ENCODE measurements around the gene XRCC6. TPM values are rescaled to one million over a fixed set of nuclear protein-coding genes. Genes with fewer than 3 reads are reported as not detected.
A peak's percentile ranks its signal among the peaks of the same experiment; 100 is the strongest.

The XRCC6 gene
- total RNA-seq, 1 experiment from 2014 or later = 414 TPM

DNA sequence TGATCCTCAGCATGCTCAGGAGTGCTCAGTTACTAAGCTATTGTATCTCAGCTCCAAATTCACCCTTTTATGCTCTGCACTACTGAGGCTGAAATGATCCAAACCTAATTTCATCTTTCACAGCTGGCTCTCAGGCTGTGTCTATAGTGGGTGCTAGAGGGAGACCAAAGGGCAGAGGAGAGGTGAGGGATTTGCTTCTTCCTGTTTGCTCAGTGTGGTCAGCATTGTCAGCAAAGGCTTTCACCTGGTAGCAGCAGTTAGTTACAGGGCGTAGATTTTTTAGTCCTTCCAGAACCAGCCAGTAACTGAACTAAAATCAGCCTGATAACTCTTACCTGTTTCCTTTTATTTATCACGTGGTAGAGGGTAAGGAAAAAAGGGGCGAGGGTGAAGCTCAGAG lies 33.2 kb downstream of the XRCC6 start:
- no peak overlapping the region for H3K4me3 ChIP-seq (ENCODE audit: low read depth, low read length)
- Mint-ChIP-seq H3K36me3 (ENCODE audit: insufficient read depth, unreplicated experiment) (peaks cover 100% of the 10 kb centered on the region), H3K4me3 (ENCODE audit: unreplicated experiment) (no peak overlapping the region), H3K9me3 (ENCODE audit: unreplicated experiment) (no peaks in the 10 kb centered on the region), H3K4me1 (ENCODE audit: low read depth, unreplicated experiment) (no peaks in the 10 kb centered on the region), H3K27ac (ENCODE audit: unreplicated experiment) (no peak overlapping the region), H3K27me3 (ENCODE audit: insufficient read depth, unreplicated experiment) (no peaks in the 10 kb centered on the region)
- no peaks in the 10 kb centered on the region for H3K9me3 ChIP-seq
- ChIA-PET CTCF (no interaction called here), POLR2A (interaction anchor here (0.7 kb wide), 1 partner anchor 28 kb away, joined by 3 read pairs; no protein-coding TSS in a partner anchor)
- TSS peak; percentile 12 for BruUV-seq (replicated peaks)
- TF ChIP-seq, protein P1, sequence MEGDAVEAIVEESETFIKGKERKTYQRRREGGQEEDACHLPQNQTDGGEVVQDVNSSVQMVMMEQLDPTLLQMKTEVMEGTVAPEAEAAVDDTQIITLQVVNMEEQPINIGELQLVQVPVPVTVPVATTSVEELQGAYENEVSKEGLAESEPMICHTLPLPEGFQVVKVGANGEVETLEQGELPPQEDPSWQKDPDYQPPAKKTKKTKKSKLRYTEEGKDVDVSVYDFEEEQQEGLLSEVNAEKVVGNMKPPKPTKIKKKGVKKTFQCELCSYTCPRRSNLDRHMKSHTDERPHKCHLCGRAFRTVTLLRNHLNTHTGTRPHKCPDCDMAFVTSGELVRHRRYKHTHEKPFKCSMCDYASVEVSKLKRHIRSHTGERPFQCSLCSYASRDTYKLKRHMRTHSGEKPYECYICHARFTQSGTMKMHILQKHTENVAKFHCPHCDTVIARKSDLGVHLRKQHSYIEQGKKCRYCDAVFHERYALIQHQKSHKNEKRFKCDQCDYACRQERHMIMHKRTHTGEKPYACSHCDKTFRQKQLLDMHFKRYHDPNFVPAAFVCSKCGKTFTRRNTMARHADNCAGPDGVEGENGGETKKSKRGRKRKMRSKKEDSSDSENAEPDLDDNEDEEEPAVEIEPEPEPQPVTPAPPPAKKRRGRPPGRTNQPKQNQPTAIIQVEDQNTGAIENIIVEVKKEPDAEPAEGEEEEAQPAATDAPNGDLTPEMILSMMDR (IDR thresholded peaks at IDR 0.05; ENCODE audit: insufficient read depth in 1 of 2, low read depth in 1 of 2, low read length in 1 of 2, severe bottlenecking in 1 of 2, unreplicated experiment in 1 of 2) = no peak
- no peaks in the 10 kb centered on the region for H3K27me3 ChIP-seq (replicated peaks; ENCODE audit: control insufficient read depth, insufficient read depth, low read length)
- DNase-seq = no peak
- intact Hi-C loops (cut with micrococcal nuclease; ENCODE audit: unreplicated experiment) = no loop called here
- H3K36me3 ChIP-seq (ENCODE audit: control insufficient read depth, insufficient read depth, low read length) = peaks cover 5% of the 10 kb centered on the region; the same call in 1 of the 2 replicates
- no peaks in the 10 kb centered on the region for H3K4me1 ChIP-seq

DNA sequence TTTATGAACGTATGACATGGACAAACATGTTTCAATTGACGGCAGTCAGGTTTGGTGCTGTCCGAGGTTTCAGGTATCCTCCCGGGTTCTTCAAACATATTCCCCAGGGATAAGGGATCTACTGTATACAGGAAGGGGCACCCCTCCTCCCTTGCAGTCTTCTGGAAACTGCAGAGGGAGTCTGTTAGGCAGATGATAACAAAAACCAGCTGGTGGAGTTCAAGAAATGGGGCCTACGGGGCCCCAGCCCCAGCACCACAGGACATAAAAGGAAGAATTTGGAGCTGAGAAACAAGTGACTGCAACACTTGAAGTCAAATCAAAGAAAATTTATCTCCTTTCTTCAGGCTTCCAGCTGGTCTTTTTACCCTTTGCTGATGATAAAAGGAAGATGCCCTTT lies 35.5 kb downstream of the XRCC6 start:
- DNase-seq = no peak
- CTCF ChIA-PET = no interaction called here
- peaks cover 5% of the 10 kb centered on the region; the same call in 1 of the 2 replicates for H3K36me3 ChIP-seq (ENCODE audit: control insufficient read depth, insufficient read depth, low read length)

DNA sequence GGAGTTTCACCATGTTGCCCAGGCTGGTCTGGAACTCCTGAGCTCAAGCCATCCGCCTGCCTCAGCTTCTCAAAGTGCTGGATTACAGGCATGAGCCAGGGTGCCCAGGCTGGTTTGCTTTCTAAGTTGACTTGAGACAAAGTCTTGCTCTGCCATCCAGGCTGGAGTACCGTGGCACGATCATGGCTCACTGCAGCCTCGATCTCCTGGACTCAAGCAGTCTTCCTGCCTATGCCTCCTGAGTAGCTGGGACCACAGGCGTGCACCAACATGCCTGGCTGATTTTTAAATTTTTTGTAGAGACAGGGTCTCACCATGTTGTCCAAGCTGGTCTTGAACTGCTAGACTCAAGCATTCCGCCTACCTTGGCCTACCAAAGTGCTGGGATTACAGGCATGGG lies 36.6 kb downstream of the XRCC6 start:
- intact Hi-C loops (cut with micrococcal nuclease; ENCODE audit: unreplicated experiment) = no loop called here

More for the DNA sequence above, 35.5 kb downstream of the XRCC6 start:
- no peak overlapping the region for H3K27ac Mint-ChIP-seq (ENCODE audit: unreplicated experiment)
- H3K9me3 Mint-ChIP-seq (ENCODE audit: unreplicated experiment) = no peaks in the 10 kb centered on the region
- H3K4me1 ChIP-seq = no peaks in the 10 kb centered on the region
- peaks cover 100% of the 10 kb centered on the region for H3K36me3 Mint-ChIP-seq (ENCODE audit: insufficient read depth, unreplicated experiment)
- TF ChIP-seq, protein P1 (IDR thresholded peaks at IDR 0.05; ENCODE audit: insufficient read depth in 1 of 2, low read depth in 1 of 2, low read length in 1 of 2, severe bottlenecking in 1 of 2, unreplicated experiment in 1 of 2) = no peak
- POLR2A ChIA-PET = interaction anchor here (0.6 kb wide), 2 partner anchors 127 to 433 kb away, joined by 3 to 7 read pairs; no protein-coding TSS in a partner anchor
- H3K27me3 Mint-ChIP-seq (ENCODE audit: insufficient read depth, unreplicated experiment) = no peaks in the 10 kb centered on the region
- H3K27me3 ChIP-seq (replicated peaks; ENCODE audit: control insufficient read depth, insufficient read depth, low read length) = no peaks in the 10 kb centered on the region
- H3K4me1 Mint-ChIP-seq (ENCODE audit: low read depth, unreplicated experiment) = no peaks in the 10 kb centered on the region
- H3K4me3 Mint-ChIP-seq (ENCODE audit: unreplicated experiment) = no peak overlapping the region
- no peak overlapping the region for H3K4me3 ChIP-seq (ENCODE audit: low read depth, low read length)
- intact Hi-C loops (cut with micrococcal nuclease; ENCODE audit: unreplicated experiment) = no loop called here
- no TSS peak for BruUV-seq (replicated peaks)
- no peaks in the 10 kb centered on the region for H3K9me3 ChIP-seq

More for the DNA sequence above, 36.6 kb downstream of the XRCC6 start:
- TF ChIP-seq, protein P1 (IDR thresholded peaks at IDR 0.05; ENCODE audit: insufficient read depth in 1 of 2, low read depth in 1 of 2, low read length in 1 of 2, severe bottlenecking in 1 of 2, unreplicated experiment in 1 of 2) = no peak
- H3K4me1 ChIP-seq = no peaks in the 10 kb centered on the region
- ChIA-PET POLR2A (no interaction called here), CTCF (no interaction called here)
- peaks cover 2% of the 10 kb centered on the region; the same call in 1 of the 2 replicates for H3K36me3 ChIP-seq (ENCODE audit: control insufficient read depth, insufficient read depth, low read length)
- Mint-ChIP-seq H3K36me3 (ENCODE audit: insufficient read depth, unreplicated experiment) (peaks cover 94% of the 10 kb centered on the region), H3K4me1 (ENCODE audit: low read depth, unreplicated experiment) (no peaks in the 10 kb centered on the region), H3K4me3 (ENCODE audit: unreplicated experiment) (no peak overlapping the region), H3K27ac (ENCODE audit: unreplicated experiment) (no peak overlapping the region), H3K9me3 (ENCODE audit: unreplicated experiment) (no peaks in the 10 kb centered on the region), H3K27me3 (ENCODE audit: insufficient read depth, unreplicated experiment) (no peaks in the 10 kb centered on the region)
- H3K9me3 ChIP-seq = no peaks in the 10 kb centered on the region
- no peak overlapping the region for H3K4me3 ChIP-seq (ENCODE audit: low read depth, low read length)
- H3K27me3 ChIP-seq (replicated peaks; ENCODE audit: control insufficient read depth, insufficient read depth, low read length) = no peaks in the 10 kb centered on the region
- no TSS peak for BruUV-seq (replicated peaks)
- no peak for DNase-seq
